ENCODE data around the gene TRPM3. TPM values are rescaled to one million over a fixed set of nuclear protein-coding genes. Genes with fewer than 3 reads are reported as not detected.
A peak's percentile ranks its signal among the peaks of the same experiment; 100 is the strongest.

TRPM3 gene
- total and polyA plus RNA-seq, 2 experiments from 2014 or later, result 0.24 TPM; not detected in 1

GRCh38 chr9:70954596-70955143 is 166.8 kb downstream of the TRPM3 start:
- Histone ChIP-seq H3K36me3 (no peaks in the 10 kb centered on the region), H3K27ac (no peak overlapping the region), H3K9me3 (ENCODE audit: low read depth) (no peaks in the 10 kb centered on the region), H3K4me3 (no peak overlapping the region), H3K27me3 (no peaks in the 10 kb centered on the region), H3K4me1 (ENCODE audit: low read depth) (no peaks in the 10 kb centered on the region)
- no peak for TF ChIP-seq CTCF (IDR thresholded peaks at IDR 0.05; ENCODE audit: low read depth, low read length)
- no peak for DNase-seq (ENCODE audit: low read depth in 1 of 2, low spot score in 1 of 2)

- peak; percentile 29 to 92 for DNase-seq (ENCODE audit: low read depth in 1 of 2, low spot score in 1 of 2)
- H3K27me3 ChIP-seq, result no peaks in the 10 kb centered on the region
- H3K27ac ChIP-seq, result no peak overlapping the region
- H3K36me3 ChIP-seq, result no peaks in the 10 kb centered on the region
- no peak overlapping the region for H3K4me3 ChIP-seq
- no peaks in the 10 kb centered on the region for H3K4me1 ChIP-seq (ENCODE audit: low read depth)
- no peaks in the 10 kb centered on the region for H3K9me3 ChIP-seq (ENCODE audit: low read depth)
- TF ChIP-seq CTCF (IDR thresholded peaks at IDR 0.05; ENCODE audit: low read depth, low read length), result no peak
These were observed 167.3 kb downstream of the TRPM3 start for GRCh38 chr9:70954126-70954525.

GRCh38 chr9:70951749-70952727 is 169.4 kb downstream of the TRPM3 start:
- Histone ChIP-seq H3K36me3 (no peaks in the 10 kb centered on the region), H3K27me3 (no peaks in the 10 kb centered on the region), H3K4me3 (no peak overlapping the region), H3K9me3 (ENCODE audit: low read depth) (no peaks in the 10 kb centered on the region), H3K27ac (no peak overlapping the region), H3K4me1 (ENCODE audit: low read depth) (no peaks in the 10 kb centered on the region)
- DNase-seq (ENCODE audit: low read depth in 1 of 2, low spot score in 1 of 2), result peak in 1 of 2 donors; percentile 29
- no peak for TF ChIP-seq CTCF (IDR thresholded peaks at IDR 0.05; ENCODE audit: low read depth, low read length)

GRCh38 chr9:70950270-70950669 is 171.2 kb downstream of the TRPM3 start:
- DNase-seq (ENCODE audit: low read depth in 1 of 2, low spot score in 1 of 2), result no peak
- no peak overlapping the region for H3K27ac ChIP-seq

GRCh38 chr9:70949239-70949638 is 172.2 kb downstream of the TRPM3 start:
- H3K27me3 ChIP-seq, result no peaks in the 10 kb centered on the region
- H3K36me3 ChIP-seq, result no peaks in the 10 kb centered on the region
- TF ChIP-seq CTCF (IDR thresholded peaks at IDR 0.05; ENCODE audit: low read depth, low read length), result no peak
- no peak overlapping the region for H3K4me3 ChIP-seq
- no peaks in the 10 kb centered on the region for H3K4me1 ChIP-seq (ENCODE audit: low read depth)
- H3K9me3 ChIP-seq (ENCODE audit: low read depth), result no peaks in the 10 kb centered on the region
- H3K27ac ChIP-seq, result no peak overlapping the region
- no peak for DNase-seq (ENCODE audit: low read depth in 1 of 2, low spot score in 1 of 2)

More at GRCh38 chr9:70950270-70950669, 171.2 kb downstream of the TRPM3 start:
- Histone ChIP-seq H3K4me3 (no peak overlapping the region), H3K27me3 (no peaks in the 10 kb centered on the region), H3K36me3 (no peaks in the 10 kb centered on the region), H3K4me1 (ENCODE audit: low read depth) (no peaks in the 10 kb centered on the region), H3K9me3 (ENCODE audit: low read depth) (no peaks in the 10 kb centered on the region)
- no peak for TF ChIP-seq CTCF (IDR thresholded peaks at IDR 0.05; ENCODE audit: low read depth, low read length)
